ENCODE results near the gene PACRG. TPM values are rescaled to one million over a fixed set of nuclear protein-coding genes. Genes with fewer than 3 reads are reported as not detected.

PACRG gene
- total and polyA plus RNA-seq, 3 donors from 2014 or later = 54.0 to 84.6 (median 81.7) TPM

- Histone ChIP-seq H3K27ac (no peak overlapping the region), H3K4me1 (peaks cover 7% of the 10 kb centered on the region), H3K4me3 (no peak overlapping the region), H3K36me3 (ENCODE audit: low read depth, missing control alignments) (no peaks in the 10 kb centered on the region), H3K27me3 (no peaks in the 10 kb centered on the region), H3K9me3 (no peaks in the 10 kb centered on the region)
- DNase-seq = no peak
- 83 to 88% methylated on average over 3 of the region's 3 CpGs for WGBS, 2 donors
- intact Hi-C loops (cut with DNase I; ENCODE audit: low total_unique reads) = no loop called here
- TF ChIP-seq CTCF (IDR thresholded peaks at IDR 0.05) (no peak), POLR2A (IDR thresholded peaks at IDR 0.05) (no peak)
Measured at GRCh38 chr6:162700966-162701365, 26.8 kb upstream of the PACRG start.

DNA sequence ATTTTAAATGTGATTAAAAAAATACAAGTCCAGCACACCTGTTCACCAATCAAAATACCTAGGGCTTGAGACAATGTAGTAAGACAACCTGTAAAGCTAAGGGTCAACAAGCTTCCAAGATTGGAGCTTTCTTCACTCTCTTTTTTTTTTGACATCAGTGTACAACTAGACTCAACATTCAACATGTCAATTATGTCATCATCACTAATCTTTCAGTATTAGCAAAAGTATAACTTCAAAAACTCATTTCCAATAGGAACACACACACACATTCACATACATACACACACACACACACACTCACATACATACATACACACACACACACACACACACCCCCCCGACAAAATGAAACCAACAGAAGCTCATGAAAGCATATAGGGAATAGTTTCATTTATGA, 26.2 kb upstream of the PACRG start:
- no peak overlapping the region for H3K27ac ChIP-seq
- H3K27me3 ChIP-seq = no peaks in the 10 kb centered on the region
- TF ChIP-seq POLR2A (IDR thresholded peaks at IDR 0.05) (no peak), CTCF (IDR thresholded peaks at IDR 0.05) (no peak)
- H3K9me3 ChIP-seq = no peaks in the 10 kb centered on the region
- no peaks in the 10 kb centered on the region for H3K36me3 ChIP-seq (ENCODE audit: low read depth, missing control alignments)
- no peak overlapping the region for H3K4me3 ChIP-seq
- no peak for DNase-seq
- H3K4me1 ChIP-seq = peaks cover 7% of the 10 kb centered on the region
- intact Hi-C loops (cut with DNase I; ENCODE audit: low total_unique reads) = no loop called here
- 88 to 97% methylated on average over 1 of the region's 1 CpG for WGBS, 2 donors

DNA sequence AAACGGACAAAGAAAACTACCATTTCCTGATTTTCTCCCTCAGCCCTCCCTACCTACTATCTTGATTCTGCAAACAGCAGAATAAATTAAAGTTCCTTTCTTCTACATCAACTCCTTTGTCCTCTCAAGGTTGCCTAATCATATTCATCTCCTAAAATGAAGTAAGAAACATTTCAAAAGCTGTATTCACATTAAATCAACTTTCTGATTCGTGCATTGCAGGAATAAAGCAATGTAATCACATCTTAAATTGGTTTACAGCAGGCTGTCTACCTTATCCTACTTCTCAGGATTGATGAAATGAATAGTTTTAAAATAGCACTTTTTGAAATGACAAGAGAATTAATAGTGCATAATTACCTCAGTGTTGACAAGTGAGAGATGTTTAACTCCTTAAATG, 25.3 kb upstream of the PACRG start:
- 64 to 74% methylated on average over 2 of the region's 2 CpGs for WGBS, 2 donors
- TF ChIP-seq POLR2A (IDR thresholded peaks at IDR 0.05) (no peak), CTCF (IDR thresholded peaks at IDR 0.05) (no peak)
- intact Hi-C loops (cut with DNase I; ENCODE audit: low total_unique reads) = no loop called here
- no peak overlapping the region for H3K27ac ChIP-seq
- H3K4me3 ChIP-seq = no peak overlapping the region
- H3K4me1 ChIP-seq = peaks cover 7% of the 10 kb centered on the region
- no peaks in the 10 kb centered on the region for H3K36me3 ChIP-seq (ENCODE audit: low read depth, missing control alignments)
- no peaks in the 10 kb centered on the region for H3K27me3 ChIP-seq
- DNase-seq = no peak
- no peaks in the 10 kb centered on the region for H3K9me3 ChIP-seq

- no peak overlapping the region for H3K4me3 ChIP-seq
- H3K9me3 ChIP-seq = no peaks in the 10 kb centered on the region
- H3K36me3 ChIP-seq (ENCODE audit: low read depth, missing control alignments) = no peaks in the 10 kb centered on the region
- intact Hi-C loops (cut with DNase I; ENCODE audit: low total_unique reads) = no loop called here
- no peak overlapping the region for H3K27ac ChIP-seq
- no peak for TF ChIP-seq CTCF (IDR thresholded peaks at IDR 0.05)
- no peak for TF ChIP-seq POLR2A (IDR thresholded peaks at IDR 0.05)
- 86 to 94% methylated on average over 4 of the region's 4 CpGs for WGBS, 2 donors
- no peak for DNase-seq
- H3K4me1 ChIP-seq = peaks cover 7% of the 10 kb centered on the region
- H3K27me3 ChIP-seq = no peaks in the 10 kb centered on the region
Measured at GRCh38 chr6:162704001-162704400, 23.8 kb upstream of the PACRG start.

DNA sequence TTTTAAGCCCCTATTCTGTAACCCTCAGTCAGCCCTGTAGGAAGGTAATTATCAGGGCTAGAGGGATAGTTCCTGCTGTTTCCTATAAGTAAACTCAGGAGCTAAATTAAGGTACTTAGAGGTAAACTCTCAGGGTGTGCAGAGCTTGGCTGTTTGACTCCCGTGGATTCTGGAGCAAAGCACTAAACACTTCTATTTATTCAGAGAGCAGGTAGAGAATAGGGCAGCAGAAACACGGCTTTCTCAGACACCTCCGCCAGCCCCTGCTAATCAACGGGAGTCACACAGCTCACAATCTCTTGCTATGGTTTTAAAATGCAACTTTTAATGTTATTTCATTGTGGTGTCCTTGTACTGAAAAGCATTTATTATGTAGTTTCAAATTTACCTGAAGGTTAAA, 22.0 kb upstream of the PACRG start:
- Histone ChIP-seq H3K27ac (peak overlapping the region in 1 of 2 donors; percentile 68), H3K4me1 (peaks cover 7% of the 10 kb centered on the region), H3K27me3 (no peaks in the 10 kb centered on the region), H3K9me3 (no peaks in the 10 kb centered on the region), H3K36me3 (ENCODE audit: low read depth, missing control alignments) (no peaks in the 10 kb centered on the region), H3K4me3 (no peak overlapping the region)
- TF ChIP-seq POLR2A (IDR thresholded peaks at IDR 0.05) (no peak), CTCF (IDR thresholded peaks at IDR 0.05) (no peak)
- DNase-seq = no peak
- intact Hi-C loops (cut with DNase I; ENCODE audit: low total_unique reads) = no loop called here
- WGBS, 2 donors = 46 to 57% methylated on average over 4 of the region's 4 CpGs

All from testis (tissue), 3 donors.